H4 (cell line): ENCODE results near the gene LSM14B. TPM values are rescaled to one million over a fixed set of nuclear protein-coding genes. Genes with fewer than 3 reads are reported as not detected.

ENCODE experiments used
- DNase-seq: peaks from one replicate; pipeline ENCODE4 v3.0.0-alpha.2; 2015; ENCODE audit warnings: low spot score
- total RNA-seq: library from RNA; depleted of rRNA; stranded (reverse); fragments of >200 nt; shearing (Covaris generic); gene quantifications from 2 replicates; pipeline ENCODE4 v1.2.3, GENCODE V29; 2014

LSM14B gene
- total RNA-seq, 1 experiment from 2014 or later = 29.3 TPM

DNA sequence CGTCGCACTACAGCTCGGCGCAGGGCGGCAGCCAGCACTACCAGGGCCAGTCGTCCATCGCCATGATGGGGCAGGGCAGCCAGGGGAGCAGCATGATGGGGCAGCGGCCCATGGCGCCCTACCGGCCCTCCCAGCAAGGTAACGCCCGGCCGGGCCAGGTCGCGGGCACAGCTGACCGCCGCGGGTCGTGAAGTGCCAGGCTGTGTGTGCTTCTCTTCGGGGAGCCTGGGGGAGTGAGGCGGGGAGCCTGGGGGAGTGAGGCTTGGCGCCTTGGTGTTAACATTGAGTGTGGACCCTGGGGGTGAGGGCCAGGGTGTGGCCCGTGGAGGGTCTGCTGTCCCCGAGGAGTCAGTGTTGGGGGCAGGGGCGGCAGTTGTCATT is 41.2 kb downstream of the LSM14B start:
- DNase-seq = no peak

DNA sequence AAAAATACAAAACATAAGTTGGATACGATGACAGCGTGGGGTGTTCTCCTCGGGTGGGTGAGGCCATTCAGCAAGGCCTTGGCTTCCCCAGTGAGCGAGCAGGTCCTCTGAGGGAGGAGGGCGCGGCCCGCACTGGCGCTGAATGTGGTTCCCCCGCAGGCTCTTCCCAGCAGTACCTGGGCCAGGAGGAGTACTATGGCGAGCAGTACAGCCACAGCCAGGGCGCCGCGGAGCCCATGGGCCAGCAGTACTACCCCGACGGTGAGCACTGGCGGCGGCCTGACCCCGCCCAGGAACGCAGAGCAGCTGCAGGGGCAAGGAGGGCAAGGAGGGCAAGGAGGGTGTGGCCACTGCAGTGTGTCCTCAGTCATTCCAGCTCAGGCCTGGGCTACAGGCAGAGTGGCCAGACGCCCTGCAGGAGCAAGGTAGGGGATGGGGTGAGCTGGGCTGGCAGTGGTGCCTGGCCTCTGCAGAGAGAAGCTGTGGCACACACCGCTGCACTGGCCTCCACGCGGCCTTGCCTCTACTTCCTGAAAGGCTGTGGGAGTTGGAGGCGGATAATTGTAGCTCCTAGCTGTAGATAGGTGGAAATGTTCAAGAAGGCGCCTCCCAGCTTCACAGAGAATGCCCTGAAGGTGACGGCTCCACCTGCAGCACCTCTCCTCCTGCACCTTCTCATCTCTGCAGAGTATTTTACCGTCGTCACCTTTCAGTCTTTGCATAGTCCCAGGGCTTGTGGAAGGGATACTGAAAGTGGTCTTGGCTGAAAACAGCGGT is 41.9 kb downstream of the LSM14B start:
- no peak for DNase-seq

GRCh38 chr20:62164879-62165761 is 42.8 kb downstream of the LSM14B start:
- DNase-seq = no peak

GRCh38 chr20:62165762-62166399 is 43.6 kb downstream of the LSM14B start:
- no peak for DNase-seq

GRCh38 chr20:62167474-62167873 is 45.2 kb downstream of the LSM14B start:
- no peak for DNase-seq

- DNase-seq = no peak
Observed at GRCh38 chr20:62168061-62168460, 45.8 kb downstream of the LSM14B start.

GRCh38 chr20:62168890-62169435 is 46.7 kb downstream of the LSM14B start:
- DNase-seq = no peak

DNA sequence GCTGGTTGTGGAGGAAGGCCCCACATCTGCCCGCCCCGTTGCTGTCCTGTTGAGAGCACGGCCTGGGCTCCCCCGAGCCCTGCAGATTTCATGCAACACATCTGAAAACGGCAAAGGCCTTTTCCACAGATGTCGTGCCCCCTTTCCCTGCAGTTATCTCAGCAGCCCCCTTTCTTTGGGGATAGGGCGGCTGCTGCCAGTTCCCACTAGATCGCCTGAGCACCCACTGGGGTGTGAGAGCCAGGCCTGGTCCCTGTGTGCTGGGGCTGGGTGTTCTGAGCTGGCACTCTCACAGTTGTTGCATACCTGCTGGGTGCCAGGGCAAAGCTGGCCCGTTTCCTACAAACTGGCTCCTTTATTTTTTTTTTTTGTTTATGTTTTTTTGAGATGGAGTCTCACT is 48.3 kb downstream of the LSM14B start:
- no peak for DNase-seq

DNA sequence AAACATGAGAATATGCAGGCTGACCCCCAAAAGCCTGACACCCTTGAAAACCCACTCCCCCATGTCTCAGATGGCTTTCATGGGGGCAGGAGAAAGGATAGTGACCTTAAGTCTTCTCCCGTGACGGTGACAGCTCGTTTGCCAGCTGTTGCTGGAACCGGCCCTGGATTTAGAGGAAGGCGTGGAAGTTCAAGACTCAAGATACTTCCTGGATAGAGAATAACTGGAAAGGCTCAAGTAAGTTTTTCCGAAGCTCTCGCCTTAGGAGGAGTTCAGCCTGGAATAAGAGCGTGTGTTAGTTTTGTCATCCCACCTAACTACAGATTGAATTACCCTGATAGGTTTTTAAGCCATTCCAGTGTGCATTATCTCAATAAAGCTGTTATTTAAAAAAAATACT is 49.0 kb downstream of the LSM14B start:
- DNase-seq = no peak

DNA sequence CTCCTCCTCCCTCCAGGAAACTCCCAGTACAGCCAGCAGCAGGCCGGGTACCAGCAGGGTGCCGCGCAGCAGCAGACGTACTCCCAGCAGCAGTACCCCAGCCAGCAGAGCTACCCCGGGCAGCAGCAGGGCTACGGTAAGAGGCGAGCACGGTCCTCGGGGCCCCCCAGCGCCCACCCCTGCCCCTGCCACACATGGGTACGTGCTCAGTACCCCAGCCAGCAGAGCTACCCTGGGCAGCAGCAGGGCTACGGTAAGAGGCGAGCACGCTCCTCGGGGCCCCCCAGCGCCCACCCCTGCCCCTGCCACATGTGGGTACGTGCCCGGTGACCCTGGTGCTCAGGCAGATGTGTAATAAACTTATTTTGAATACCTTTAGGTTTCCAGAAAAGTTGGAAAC is 50.4 kb downstream of the LSM14B start:
- no peak for DNase-seq

- no peak for DNase-seq
Observed at GRCh38 chr20:62174021-62174804, 51.9 kb downstream of the LSM14B start.

GRCh38 chr20:62174870-62175624 is 52.8 kb downstream of the LSM14B start:
- DNase-seq = no peak

GRCh38 chr20:62175711-62176110 is 53.4 kb downstream of the LSM14B start:
- no peak for DNase-seq

DNA sequence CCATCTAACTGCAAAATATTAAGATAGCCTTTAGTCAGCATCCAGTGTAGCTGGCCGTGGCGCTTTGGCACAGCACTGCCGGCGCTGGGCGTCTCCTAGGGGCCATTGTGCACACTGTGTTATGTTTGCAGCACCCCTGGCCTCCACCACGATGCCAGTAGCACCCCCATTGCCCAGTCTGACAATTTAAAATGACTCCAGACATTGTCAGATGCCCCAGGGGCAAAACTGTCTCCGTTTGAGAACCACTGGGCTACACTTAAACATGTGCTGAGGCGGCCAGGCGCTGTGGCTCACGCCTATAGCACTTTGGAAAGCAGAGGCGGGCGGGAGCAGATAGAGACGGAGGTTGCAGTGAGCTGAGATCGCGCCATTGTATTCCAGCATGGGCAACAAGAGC is 54.6 kb downstream of the LSM14B start:
- DNase-seq = no peak

GRCh38 chr20:62177307-62177706 is 55.0 kb downstream of the LSM14B start:
- no peak for DNase-seq

GRCh38 chr20:62178316-62179161 is 56.3 kb downstream of the LSM14B start:
- DNase-seq = no peak

- no peak for DNase-seq
Observed at GRCh38 chr20:62179162-62179504, 56.9 kb downstream of the LSM14B start.

DNA sequence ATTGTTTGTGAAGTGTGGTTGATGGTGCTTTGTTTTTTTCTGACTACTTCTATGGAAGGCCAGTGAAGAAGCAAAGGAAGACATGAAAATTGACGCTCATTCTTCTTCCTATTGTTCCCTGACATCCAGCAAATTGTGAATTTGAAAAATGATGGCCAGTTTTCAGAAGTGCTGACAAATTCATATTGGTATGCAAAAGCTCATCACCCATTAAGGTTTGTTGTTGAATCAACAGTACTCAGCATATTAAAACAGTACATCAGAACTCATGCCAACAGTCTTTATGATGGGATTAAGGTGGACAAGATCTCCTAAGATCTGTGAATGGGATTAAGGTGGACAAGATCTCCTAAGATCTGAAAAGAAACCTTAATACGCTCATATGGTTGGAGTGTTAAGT is 59.5 kb downstream of the LSM14B start:
- DNase-seq = no peak

DNA sequence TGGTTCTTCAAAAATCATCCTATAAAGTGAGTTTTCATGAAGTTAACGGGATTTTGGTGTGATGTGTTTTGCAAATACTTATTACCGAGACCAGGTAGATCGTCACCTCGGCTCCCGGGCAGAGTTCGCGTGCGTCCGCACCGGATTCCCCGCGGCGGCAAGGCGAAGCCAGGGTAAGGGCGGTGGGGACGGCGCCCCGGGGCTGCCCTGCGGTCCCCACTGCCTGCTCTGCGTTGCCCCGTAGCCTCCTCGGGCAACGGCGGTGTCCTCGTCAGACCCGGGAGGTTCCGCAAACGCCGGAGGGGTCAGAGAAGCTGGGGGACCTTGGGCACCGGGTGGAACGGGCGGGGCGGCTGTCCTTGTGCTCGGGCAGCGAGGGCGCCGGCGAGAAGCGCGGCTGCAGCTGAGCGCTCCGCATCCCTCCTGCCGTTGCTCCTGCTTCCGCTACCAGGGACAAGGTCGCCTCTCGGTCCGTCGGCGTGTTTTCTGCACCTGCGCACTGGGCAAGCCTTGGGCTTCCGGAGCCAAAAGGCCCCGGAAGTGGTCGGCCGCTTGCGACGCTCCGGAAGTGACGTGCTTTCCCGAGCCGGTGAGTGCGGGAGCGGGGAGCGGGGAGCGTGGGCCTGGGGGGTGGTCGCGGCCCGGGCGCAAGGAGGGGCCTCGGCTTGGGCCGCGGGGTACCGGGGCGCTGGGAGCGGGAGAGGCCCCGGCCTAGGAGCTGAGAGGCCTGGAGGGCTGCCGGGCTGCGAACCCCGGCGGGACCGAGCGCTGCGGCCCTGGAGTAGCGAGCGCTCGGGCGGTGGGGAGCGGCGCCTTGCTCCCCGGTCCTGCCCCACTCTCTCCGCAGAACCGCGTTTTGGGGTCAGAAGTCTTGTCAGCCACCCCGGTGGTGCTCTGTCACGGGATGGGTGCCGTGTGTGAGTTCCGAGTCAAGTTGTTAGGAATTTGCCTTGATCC is 60.5 kb downstream of the LSM14B start, which contains the start of gene MTG2:
Gene MTG2 (plus strand): TSS at position 560 of the 957 bp plus-strand sequence. CDS start 10,393 bp downstream, outside the sequence.
- peak; percentile 95 for DNase-seq
